Mesothelial cell of epicardium (in vitro differentiated cells): Measurements from ENCODE around the gene HYAL2. TPM values are rescaled to one million over a fixed set of nuclear protein-coding genes. Genes with fewer than 3 reads are reported as not detected.
"Not testable (repeated sequence)": the region's sequence is repeated elsewhere in the genome, so short reads cannot be mapped to it uniquely, and the experiment has no call there.

Experiments used
- DNase-seq, 2 experiments: peaks; one replicate each; pipeline ENCODE4 v3.0.0; 2021; ENCODE audit warnings: low spot score in 2 of 2; ENCODE audit not compliant: unreplicated experiment in 2 of 2
- H3K27ac Mint-ChIP-seq: 2 replicates; pipeline ENCODE4 v1.8.0; 2021; ENCODE audit warnings: mixed read lengths
- H3K27me3 Mint-ChIP-seq: 2 replicates; pipeline ENCODE4 v1.8.0; 2021; ENCODE audit warnings: low read depth, mixed read lengths
- H3K36me3 Mint-ChIP-seq: 2 replicates; pipeline ENCODE4 v1.8.0; 2021; ENCODE audit warnings: mixed read lengths
- H3K4me1 Mint-ChIP-seq: 2 replicates; pipeline ENCODE4 v1.8.0; 2021; ENCODE audit warnings: mixed read lengths
- H3K4me3 Mint-ChIP-seq: 2 replicates; pipeline ENCODE4 v1.8.0; 2021; ENCODE audit warnings: mild to moderate bottlenecking, moderate library complexity, mixed read lengths
- H3K9me3 Mint-ChIP-seq: 2 replicates; pipeline ENCODE4 v1.8.0; 2021; ENCODE audit warnings: mixed read lengths
- total RNA-seq: library from RNA; stranded (reverse); gene quantifications from 3 replicates; pipeline ENCODE4 v1.2.1, GENCODE V29; 2021
- TF ChIP-seq, protein P1 (sequence below): fragments of 200-600 bp; sonication (generic); IDR thresholded peaks from one replicate; pipeline ENCODE4 v1.5.0; 2021; ENCODE audit warnings: antibody characterized with exemption; ENCODE audit not compliant: unreplicated experiment

Gene HYAL2
- total RNA-seq, 1 donor from 2014 or later: 75.1 TPM

DNA sequence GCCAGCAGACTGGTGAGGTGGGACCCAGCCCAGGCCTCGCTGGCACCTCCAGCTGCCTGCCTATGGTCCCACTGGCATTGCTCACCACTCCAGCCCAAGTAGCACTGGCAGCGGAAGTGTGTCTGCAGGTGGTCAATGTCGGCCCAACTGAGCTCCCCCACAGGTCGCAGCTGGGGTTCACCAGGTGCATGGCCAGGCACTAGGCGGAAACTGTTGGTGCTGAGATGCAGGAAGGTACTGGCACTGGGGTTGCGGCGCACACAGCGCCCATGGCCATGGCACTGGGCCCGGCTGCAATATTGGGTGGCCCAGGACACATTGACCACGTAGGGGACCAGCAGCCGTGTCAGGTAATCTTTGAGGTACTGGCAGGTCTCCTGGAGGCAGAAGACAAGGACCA is 4.4 kb downstream of the HYAL2 start:
- peak overlapping the region; percentile 21 for H3K27ac Mint-ChIP-seq
- peaks cover 51% of the 10 kb centered on the region for H3K4me1 Mint-ChIP-seq
- DNase-seq: no peak
- peaks cover 22% of the 10 kb centered on the region for H3K36me3 Mint-ChIP-seq
- H3K27me3 Mint-ChIP-seq: no peaks in the 10 kb centered on the region
- TF ChIP-seq, protein P1, sequence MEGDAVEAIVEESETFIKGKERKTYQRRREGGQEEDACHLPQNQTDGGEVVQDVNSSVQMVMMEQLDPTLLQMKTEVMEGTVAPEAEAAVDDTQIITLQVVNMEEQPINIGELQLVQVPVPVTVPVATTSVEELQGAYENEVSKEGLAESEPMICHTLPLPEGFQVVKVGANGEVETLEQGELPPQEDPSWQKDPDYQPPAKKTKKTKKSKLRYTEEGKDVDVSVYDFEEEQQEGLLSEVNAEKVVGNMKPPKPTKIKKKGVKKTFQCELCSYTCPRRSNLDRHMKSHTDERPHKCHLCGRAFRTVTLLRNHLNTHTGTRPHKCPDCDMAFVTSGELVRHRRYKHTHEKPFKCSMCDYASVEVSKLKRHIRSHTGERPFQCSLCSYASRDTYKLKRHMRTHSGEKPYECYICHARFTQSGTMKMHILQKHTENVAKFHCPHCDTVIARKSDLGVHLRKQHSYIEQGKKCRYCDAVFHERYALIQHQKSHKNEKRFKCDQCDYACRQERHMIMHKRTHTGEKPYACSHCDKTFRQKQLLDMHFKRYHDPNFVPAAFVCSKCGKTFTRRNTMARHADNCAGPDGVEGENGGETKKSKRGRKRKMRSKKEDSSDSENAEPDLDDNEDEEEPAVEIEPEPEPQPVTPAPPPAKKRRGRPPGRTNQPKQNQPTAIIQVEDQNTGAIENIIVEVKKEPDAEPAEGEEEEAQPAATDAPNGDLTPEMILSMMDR: no peak
- H3K9me3 Mint-ChIP-seq: no peaks in the 10 kb centered on the region
- H3K4me3 Mint-ChIP-seq: no peak overlapping the region

DNA sequence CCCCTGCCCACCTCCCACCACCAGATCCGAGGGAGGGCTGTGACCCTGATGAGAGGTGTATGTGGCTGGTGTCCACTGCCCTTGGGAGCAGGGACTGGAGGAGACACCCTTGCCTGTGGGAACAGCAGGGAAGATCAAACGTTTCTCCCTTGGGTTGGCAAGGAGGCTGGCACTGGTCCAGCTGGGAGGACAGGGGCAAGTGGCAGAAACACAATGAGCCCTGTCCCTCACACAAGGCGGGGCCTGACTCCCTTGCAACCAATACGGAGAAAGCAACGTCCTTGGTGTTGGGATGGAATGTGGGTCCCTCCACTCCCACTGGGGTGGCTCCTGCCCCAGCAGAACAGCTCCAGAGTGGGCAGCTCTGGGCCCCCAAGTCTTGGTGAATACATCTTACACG is 5.2 kb downstream of the HYAL2 start:
- Mint-ChIP-seq H3K36me3 (peaks cover 23% of the 10 kb centered on the region), H3K9me3 (no peaks in the 10 kb centered on the region), H3K4me1 (peaks cover 43% of the 10 kb centered on the region), H3K27me3 (no peaks in the 10 kb centered on the region), H3K27ac (peak overlapping the region; percentile 95), H3K4me3 (no peak overlapping the region)
- TF ChIP-seq, protein P1: no peak
- DNase-seq: no peak

DNA sequence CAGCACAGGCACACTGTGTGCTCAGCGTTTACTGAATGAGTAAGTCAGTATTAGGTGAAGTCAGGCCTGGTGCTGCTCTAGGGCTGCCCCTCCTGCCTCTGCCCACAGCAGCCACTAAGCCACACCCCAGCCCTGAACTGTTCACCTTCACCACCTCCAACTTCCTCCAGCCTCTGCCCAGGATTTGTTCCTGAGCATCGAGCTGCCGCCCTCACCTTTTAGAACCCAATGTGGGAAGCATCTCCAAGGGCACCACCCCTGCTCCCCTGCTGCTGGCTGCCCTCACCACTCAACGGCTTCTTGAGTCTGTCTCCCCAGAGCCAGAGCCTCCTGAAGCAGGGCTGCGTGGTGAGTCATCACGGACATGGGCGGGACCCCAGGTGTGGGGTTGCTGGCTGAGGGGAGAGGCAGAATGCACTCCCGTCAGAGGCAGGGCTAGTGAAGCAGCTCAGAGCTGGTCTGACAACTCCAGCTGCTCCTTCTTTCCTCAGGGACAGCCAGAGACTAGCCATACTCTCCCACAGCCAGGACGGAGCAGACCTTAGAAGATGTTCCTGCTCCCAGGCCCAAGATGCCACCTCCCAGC is 5.8 kb downstream of the HYAL2 start:
- Mint-ChIP-seq H3K27ac (peak overlapping the region; percentile 95), H3K36me3 (peaks cover 23% of the 10 kb centered on the region), H3K4me3 (peak overlapping the region; percentile 23), H3K9me3 (no peaks in the 10 kb centered on the region), H3K4me1 (peaks cover 42% of the 10 kb centered on the region), H3K27me3 (no peaks in the 10 kb centered on the region)
- DNase-seq: peak in 1 of 2 experiments; percentile 63
- TF ChIP-seq, protein P1: no peak

DNA sequence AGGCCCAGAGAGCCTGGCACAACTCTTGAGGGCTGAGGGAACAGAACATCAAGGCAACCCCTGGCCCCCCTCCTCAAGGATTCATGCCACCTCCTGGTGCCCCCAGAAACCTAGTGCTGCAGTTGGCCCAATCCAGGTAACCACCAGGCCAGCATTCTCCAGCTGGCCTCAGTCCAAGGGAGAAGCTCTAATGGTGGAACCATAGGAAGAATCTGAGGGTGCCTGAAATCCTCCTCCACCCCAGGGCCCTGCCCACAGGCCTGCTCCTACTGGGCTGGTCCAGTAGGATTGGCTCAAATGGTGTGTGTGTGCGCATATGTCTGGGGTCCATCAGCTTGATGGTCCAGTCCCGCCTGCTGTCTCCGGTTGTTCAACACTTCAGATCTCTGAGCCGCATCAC is 7.7 kb downstream of the HYAL2 start:
- Mint-ChIP-seq H3K9me3 (peaks cover 2% of the 10 kb centered on the region), H3K4me1 (peaks cover 35% of the 10 kb centered on the region), H3K36me3 (peaks cover 28% of the 10 kb centered on the region), H3K27me3 (no peaks in the 10 kb centered on the region), H3K4me3 (no peak overlapping the region), H3K27ac (no peak overlapping the region)
- DNase-seq: no peak
- TF ChIP-seq, protein P1: no peak

DNA sequence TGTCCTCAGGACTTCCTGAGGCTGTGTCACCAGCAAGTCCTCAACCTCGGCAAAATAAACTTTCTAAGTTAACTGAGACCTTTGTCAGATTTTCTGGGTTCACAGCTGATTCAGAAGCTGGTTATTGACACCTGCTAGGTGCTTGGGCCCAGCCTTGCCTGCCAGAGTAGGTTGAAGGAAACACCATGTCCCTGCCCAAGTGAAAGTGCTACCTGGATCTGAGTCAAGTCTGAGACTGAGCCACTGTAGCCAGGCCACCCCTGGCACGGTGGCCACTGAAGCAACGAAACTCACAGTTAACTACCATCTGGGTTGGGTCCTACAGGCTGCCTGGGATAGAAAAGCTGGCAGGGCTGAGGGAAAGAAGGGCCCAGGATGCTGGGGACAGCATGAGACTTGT is 8.2 kb downstream of the HYAL2 start:
- H3K27me3 Mint-ChIP-seq: no peaks in the 10 kb centered on the region
- no peak overlapping the region for H3K4me3 Mint-ChIP-seq
- peaks cover 30% of the 10 kb centered on the region for H3K4me1 Mint-ChIP-seq
- H3K27ac Mint-ChIP-seq: peak overlapping the region; percentile 2
- H3K36me3 Mint-ChIP-seq: peaks cover 32% of the 10 kb centered on the region
- TF ChIP-seq, protein P1: no peak
- no peak for DNase-seq
- H3K9me3 Mint-ChIP-seq: peaks cover 4% of the 10 kb centered on the region

DNA sequence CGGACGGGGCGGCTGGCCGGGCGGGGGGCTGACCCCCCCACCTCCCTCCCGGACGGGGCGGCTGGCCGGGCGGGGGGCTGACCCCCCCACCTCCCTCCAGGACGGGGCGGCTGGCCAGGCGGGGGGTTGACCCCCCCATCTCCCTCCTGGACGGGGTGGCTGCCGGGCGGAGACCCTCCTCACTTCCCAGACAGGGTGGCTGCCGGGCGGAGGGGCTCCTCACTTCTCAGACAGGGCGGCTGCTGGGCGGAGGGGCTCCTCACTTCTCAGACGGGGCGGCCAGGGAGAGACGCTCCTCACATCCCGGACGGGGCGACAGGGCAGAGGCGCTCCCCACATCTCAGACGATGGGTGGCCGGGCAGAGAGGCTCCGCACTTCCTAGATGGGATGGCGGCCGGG is 10.5 kb downstream of the HYAL2 start:
- H3K4me3 Mint-ChIP-seq, H3K4me1 Mint-ChIP-seq, H3K9me3 Mint-ChIP-seq, H3K27me3 Mint-ChIP-seq, DNase-seq, H3K27ac Mint-ChIP-seq: not testable (repeated sequence)
- peaks cover 31% of the 10 kb centered on the region for H3K36me3 Mint-ChIP-seq
